DOHH2 (cell line): ENCODE results near the gene UBE2G1.
"Not testable (repeated sequence)": the region's sequence is repeated elsewhere in the genome, so short reads cannot be mapped to it uniquely, and the experiment has no call there.

Source experiments
- H3F3A ChIP-seq: fragments of 200-600 bp; sonication (generic), shearing (Covaris generic); 2 replicates; pipeline ENCODE4 v1.6.0; 2016; ENCODE audit warnings: antibody characterized with exemption, mild to moderate bottlenecking; ENCODE audit not compliant: control insufficient read depth, insufficient read depth
- H3K27ac ChIP-seq: fragments of 200-600 bp; sonication (generic); 2 replicates; pipeline ENCODE4 v1.5.1; 2014; ENCODE audit warnings: low read depth, mild to moderate bottlenecking, low read length, moderate library complexity
- H3K27me3 ChIP-seq: fragments of 200-600 bp; sonication (generic); 2 replicates; pipeline ENCODE4 v1.6.1; 2014; ENCODE audit warnings: mild to moderate bottlenecking, low read length, mixed read lengths; ENCODE audit not compliant: control insufficient read depth
- H3K36me3 ChIP-seq: fragments of 200-600 bp; sonication (generic); 2 replicates; pipeline ENCODE4 v1.6.1; 2014; ENCODE audit warnings: mild to moderate bottlenecking, low read length, moderate library complexity, mixed read lengths; ENCODE audit not compliant: control insufficient read depth
- H3K4me1 ChIP-seq: fragments of 200-600 bp; sonication (generic); 2 replicates; pipeline ENCODE4 v1.6.1; 2014; ENCODE audit warnings: mild to moderate bottlenecking, low read length, mixed read lengths; ENCODE audit not compliant: control insufficient read depth
- H3K4me2 ChIP-seq: fragments of 200-600 bp; sonication (generic); 2 replicates; pipeline ENCODE4 v1.6.0; 2014; ENCODE audit warnings: mild to moderate bottlenecking, low read length, moderate library complexity
- H3K4me3 ChIP-seq: fragments of 200-600 bp; sonication (generic); 2 replicates; pipeline ENCODE4 v1.5.1; 2014; ENCODE audit warnings: mild to moderate bottlenecking, low read length, mixed read lengths
- H3K79me2 ChIP-seq: fragments of 200-600 bp; sonication (generic); 2 replicates; pipeline ENCODE4 v1.6.1; 2014; ENCODE audit warnings: mild to moderate bottlenecking, low read length, mixed read lengths; ENCODE audit not compliant: control insufficient read depth
- H3K9me2 ChIP-seq: fragments of 200-600 bp; sonication (generic); replicated peaks from 2 replicates; pipeline ENCODE4 v1.6.1; 2014; ENCODE audit warnings: mild to moderate bottlenecking, low read length, mixed read lengths; ENCODE audit not compliant: control insufficient read depth
- H3K9me3 ChIP-seq: fragments of 200-600 bp; sonication (generic); 2 replicates; pipeline ENCODE4 v1.6.1; 2014; ENCODE audit warnings: antibody characterized with exemption, low read length, mixed read lengths; ENCODE audit not compliant: control insufficient read depth, insufficient read depth
- H4K20me1 ChIP-seq: fragments of 200-600 bp; sonication (generic); 2 replicates; pipeline ENCODE4 v1.6.0; 2014; ENCODE audit warnings: low read depth, mild to moderate bottlenecking, antibody characterized with exemption, low read length, moderate library complexity; ENCODE audit not compliant: control insufficient read depth, insufficient read depth
- EZH2phosphoT487 ChIP-seq: fragments of 200-600 bp; sonication (generic); IDR thresholded peaks from 2 replicates; pipeline ENCODE4 v1.6.1; 2017; ENCODE audit warnings: borderline replicate concordance, mild to moderate bottlenecking, antibody characterized with exemption, low read length, moderate library complexity, mixed read lengths
- TF ChIP-seq, protein P1 (sequence below): fragments of 200-600 bp; sonication (generic); IDR thresholded peaks from one replicate; pipeline ENCODE4 v1.5.1; 2014; ENCODE audit warnings: antibody characterized with exemption, mild to moderate bottlenecking, low read depth, low read length; ENCODE audit not compliant: poor library complexity, severe bottlenecking

The UBE2G1 gene

DNA sequence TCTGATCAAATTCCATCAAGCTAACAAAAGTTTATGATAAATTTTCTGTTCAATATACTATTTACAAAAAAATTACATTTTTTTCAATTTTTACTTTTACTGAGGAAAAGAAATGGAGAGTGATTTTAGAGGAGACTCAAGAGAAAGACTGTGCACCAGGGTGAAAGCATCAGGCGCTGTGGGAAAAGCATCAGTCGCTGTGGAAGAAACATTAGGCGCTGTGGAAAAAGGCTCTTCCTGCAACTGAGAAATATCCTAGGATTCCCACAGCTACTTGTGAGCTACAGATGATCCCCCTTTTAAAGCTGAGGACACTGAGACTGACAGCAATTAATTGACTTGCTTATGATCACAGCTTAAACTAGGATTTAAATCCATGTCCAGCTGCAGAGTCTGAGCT, 107.6 kb downstream of the UBE2G1 start:
- no peaks in the 10 kb centered on the region for H3K9me2 ChIP-seq
- peaks cover 14% of the 10 kb centered on the region for H3K4me1 ChIP-seq
- H3K9me3 ChIP-seq, result peaks cover 9% of the 10 kb centered on the region; the same call in 1 of the 2 replicates
- H3K27me3 ChIP-seq, result no peaks in the 10 kb centered on the region
- peaks cover 98% of the 10 kb centered on the region for H3K79me2 ChIP-seq
- H3K4me2 ChIP-seq, result no peak overlapping the region
- peaks cover 56% of the 10 kb centered on the region for H3K36me3 ChIP-seq
- TF ChIP-seq, protein P1, sequence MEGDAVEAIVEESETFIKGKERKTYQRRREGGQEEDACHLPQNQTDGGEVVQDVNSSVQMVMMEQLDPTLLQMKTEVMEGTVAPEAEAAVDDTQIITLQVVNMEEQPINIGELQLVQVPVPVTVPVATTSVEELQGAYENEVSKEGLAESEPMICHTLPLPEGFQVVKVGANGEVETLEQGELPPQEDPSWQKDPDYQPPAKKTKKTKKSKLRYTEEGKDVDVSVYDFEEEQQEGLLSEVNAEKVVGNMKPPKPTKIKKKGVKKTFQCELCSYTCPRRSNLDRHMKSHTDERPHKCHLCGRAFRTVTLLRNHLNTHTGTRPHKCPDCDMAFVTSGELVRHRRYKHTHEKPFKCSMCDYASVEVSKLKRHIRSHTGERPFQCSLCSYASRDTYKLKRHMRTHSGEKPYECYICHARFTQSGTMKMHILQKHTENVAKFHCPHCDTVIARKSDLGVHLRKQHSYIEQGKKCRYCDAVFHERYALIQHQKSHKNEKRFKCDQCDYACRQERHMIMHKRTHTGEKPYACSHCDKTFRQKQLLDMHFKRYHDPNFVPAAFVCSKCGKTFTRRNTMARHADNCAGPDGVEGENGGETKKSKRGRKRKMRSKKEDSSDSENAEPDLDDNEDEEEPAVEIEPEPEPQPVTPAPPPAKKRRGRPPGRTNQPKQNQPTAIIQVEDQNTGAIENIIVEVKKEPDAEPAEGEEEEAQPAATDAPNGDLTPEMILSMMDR, result no peak
- no peak for TF ChIP-seq EZH2phosphoT487
- peaks cover 10% of the 10 kb centered on the region; the same call in 1 of the 2 replicates for H4K20me1 ChIP-seq
- 0 out of 2 replicates have a peak, but pooled peaks cover 2% of the 10 kb centered on the region for H3F3A ChIP-seq
- no peak overlapping the region for H3K27ac ChIP-seq
- no peak overlapping the region for H3K4me3 ChIP-seq

DNA sequence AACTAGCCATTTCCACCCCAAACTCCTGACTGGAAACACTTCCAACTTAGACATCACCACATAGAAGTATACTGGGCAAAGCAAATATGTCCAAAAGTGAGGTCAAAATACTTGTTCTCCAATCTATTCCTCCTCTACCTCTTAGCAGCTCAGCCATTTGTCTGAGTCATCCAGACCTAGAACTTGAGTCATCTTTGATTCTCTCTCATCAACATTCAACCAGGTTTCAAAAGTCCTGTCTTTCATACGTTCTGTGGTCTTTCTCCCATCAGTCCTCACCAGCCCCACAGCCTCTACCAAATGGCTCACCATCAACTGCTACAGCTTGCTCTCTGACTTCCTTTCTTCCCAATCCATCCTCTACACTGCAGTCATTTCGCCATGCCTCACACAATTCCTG, 109.5 kb downstream of the UBE2G1 start:
- Histone ChIP-seq H3K79me2 (peaks cover 99% of the 10 kb centered on the region), H3F3A (0 out of 2 replicates have a peak, but pooled peaks cover 2% of the 10 kb centered on the region), H3K4me1 (peaks cover 6% of the 10 kb centered on the region; the same call in 1 of the 2 replicates), H3K9me3 (peaks cover 9% of the 10 kb centered on the region; the same call in 1 of the 2 replicates), H3K4me3 (no peak overlapping the region), H3K9me2 (no peaks in the 10 kb centered on the region), H4K20me1 (0 out of 2 replicates have a peak, but pooled peaks cover 4% of the 10 kb centered on the region), H3K36me3 (peaks cover 43% of the 10 kb centered on the region), H3K27ac (no peak overlapping the region), H3K27me3 (no peaks in the 10 kb centered on the region), H3K4me2 (no peak overlapping the region)
- TF ChIP-seq, protein P1, result no peak
- no peak for TF ChIP-seq EZH2phosphoT487

DNA sequence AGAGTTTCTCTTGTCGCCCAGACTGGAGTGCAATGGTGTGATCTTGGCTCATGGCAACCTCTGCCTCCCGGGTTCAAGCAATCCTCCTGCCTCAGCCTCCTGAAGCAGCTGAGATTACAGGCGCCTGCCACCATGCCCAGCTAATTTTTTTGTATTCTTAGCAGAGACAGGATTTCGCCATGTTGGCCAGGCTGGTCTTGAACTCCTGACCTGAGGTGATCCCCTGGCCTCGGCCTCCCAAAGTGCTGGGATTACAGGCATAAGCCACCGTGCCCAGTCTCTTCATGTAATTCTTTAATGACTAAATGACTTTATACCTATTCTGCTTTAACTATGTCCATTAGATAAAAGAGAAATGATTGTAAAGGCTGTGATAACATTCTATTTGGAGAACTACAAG, 111.2 kb downstream of the UBE2G1 start:
- peaks cover 98% of the 10 kb centered on the region for H3K79me2 ChIP-seq
- H3K4me2 ChIP-seq, H3K27ac ChIP-seq, H4K20me1 ChIP-seq, H3K9me3 ChIP-seq, H3K27me3 ChIP-seq, H3F3A ChIP-seq, H3K9me2 ChIP-seq, H3K4me1 ChIP-seq, H3K4me3 ChIP-seq: not testable (repeated sequence)
- H3K36me3 ChIP-seq, result peaks cover 26% of the 10 kb centered on the region

DNA sequence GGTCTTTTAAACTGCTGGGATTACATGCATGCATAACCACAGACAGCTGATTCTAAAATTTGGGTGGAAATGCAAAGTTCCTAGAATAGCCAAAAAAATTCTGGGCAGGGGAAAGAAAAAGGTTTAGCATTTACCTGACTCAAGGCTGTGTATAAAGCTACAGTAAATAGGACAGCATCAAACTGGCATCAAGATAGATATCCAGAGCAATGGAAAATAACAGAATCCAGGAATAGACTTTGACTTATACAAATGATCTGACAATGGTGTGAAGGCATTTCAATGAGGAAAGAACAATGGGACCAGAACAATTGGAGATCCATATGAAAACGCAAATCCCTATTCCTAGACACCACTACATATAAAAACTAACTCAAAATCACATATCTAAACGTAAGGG, 115.6 kb downstream of the UBE2G1 start:
- H3K4me1 ChIP-seq, result peaks cover 6% of the 10 kb centered on the region; the same call in 1 of the 2 replicates
- H3K36me3 ChIP-seq, result peaks cover 25% of the 10 kb centered on the region
- H3K9me2 ChIP-seq, result no peaks in the 10 kb centered on the region
- H3K27ac ChIP-seq, result no peak overlapping the region
- no peak for TF ChIP-seq EZH2phosphoT487
- TF ChIP-seq, protein P1, result no peak
- H3K4me2 ChIP-seq, result no peak overlapping the region
- H3K79me2 ChIP-seq, result peaks cover 97% of the 10 kb centered on the region
- peaks cover 2% of the 10 kb centered on the region; the same call in 1 of the 2 replicates for H4K20me1 ChIP-seq
- 0 out of 2 replicates have a peak, but pooled peaks cover 5% of the 10 kb centered on the region for H3F3A ChIP-seq
- no peak overlapping the region for H3K4me3 ChIP-seq
- H3K27me3 ChIP-seq, result no peaks in the 10 kb centered on the region
- H3K9me3 ChIP-seq, result no peaks in the 10 kb centered on the region
